Stomach (tissue), 4 donors: ENCODE measurements around the gene OSBPL9.

Source experiments
- EP300 ChIP-seq: sonication (generic); formaldehyde crosslinking; IDR thresholded peaks from one replicate; pipeline ENCODE4 v1.6.1; 2017; ENCODE audit warnings: antibody characterized with exemption
- POLR2A ChIP-seq, 4 donors: fragments of 450-650 bp; IDR thresholded peaks; one replicate each; pipeline ENCODE4 v1.6.1; 2016; ENCODE audit warnings: antibody characterized with exemption in 4 of 4, control low read depth in 2 of 4, mild to moderate bottlenecking in 1 of 4, moderate library complexity in 1 of 4
- POLR2AphosphoS5 ChIP-seq, 3 donors: sonication (generic); formaldehyde crosslinking; IDR thresholded peaks; one replicate each; pipeline ENCODE4 v1.6.1; 2016; ENCODE audit warnings: antibody characterized with exemption in 3 of 3
- TF ChIP-seq, protein P1 (sequence below), 7 experiments: fragments of 450-650 bp in 4 of 7; fragments of 200-600 bp in 3 of 7; sonication (generic) in 3 of 7; IDR thresholded peaks; one replicate each; pipeline ENCODE4 v1.5.1; 2016 to 2019; ENCODE audit warnings: antibody characterized with exemption in 7 of 7, control low read depth in 2 of 7, mild to moderate bottlenecking in 1 of 7

DNA sequence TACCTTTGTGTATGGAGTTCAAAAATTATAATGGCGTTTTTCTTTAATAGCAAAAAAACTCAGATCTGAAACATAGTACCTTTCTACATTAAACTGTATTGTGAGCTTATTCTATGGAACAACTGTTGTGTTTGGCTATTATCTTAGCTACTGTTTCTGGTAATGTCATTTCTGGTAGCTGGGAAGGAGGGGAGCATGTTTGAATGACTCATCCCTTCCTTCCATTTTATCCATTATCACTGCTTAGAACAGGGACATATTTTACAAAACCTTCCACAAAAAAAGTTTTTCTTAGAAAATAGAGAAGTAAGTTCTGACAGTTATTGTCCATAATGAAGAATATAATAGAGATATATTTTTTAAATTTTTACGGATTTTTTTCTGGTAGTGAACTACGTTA lies 133.3 kb downstream of the OSBPL9 start:
- TF ChIP-seq, protein P1, sequence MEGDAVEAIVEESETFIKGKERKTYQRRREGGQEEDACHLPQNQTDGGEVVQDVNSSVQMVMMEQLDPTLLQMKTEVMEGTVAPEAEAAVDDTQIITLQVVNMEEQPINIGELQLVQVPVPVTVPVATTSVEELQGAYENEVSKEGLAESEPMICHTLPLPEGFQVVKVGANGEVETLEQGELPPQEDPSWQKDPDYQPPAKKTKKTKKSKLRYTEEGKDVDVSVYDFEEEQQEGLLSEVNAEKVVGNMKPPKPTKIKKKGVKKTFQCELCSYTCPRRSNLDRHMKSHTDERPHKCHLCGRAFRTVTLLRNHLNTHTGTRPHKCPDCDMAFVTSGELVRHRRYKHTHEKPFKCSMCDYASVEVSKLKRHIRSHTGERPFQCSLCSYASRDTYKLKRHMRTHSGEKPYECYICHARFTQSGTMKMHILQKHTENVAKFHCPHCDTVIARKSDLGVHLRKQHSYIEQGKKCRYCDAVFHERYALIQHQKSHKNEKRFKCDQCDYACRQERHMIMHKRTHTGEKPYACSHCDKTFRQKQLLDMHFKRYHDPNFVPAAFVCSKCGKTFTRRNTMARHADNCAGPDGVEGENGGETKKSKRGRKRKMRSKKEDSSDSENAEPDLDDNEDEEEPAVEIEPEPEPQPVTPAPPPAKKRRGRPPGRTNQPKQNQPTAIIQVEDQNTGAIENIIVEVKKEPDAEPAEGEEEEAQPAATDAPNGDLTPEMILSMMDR (IDR thresholded peaks at IDR 0.05) = no peak
- TF ChIP-seq POLR2A (IDR thresholded peaks at IDR 0.05) (no peak), POLR2AphosphoS5 (IDR thresholded peaks at IDR 0.05) (no peak), EP300 (no peak)
